NCI-H2029 (cell line): ENCODE measurements around the gene PRX.
"Not testable (repeated sequence)": the region's sequence is repeated elsewhere in the genome, so short reads cannot be mapped to it uniquely, and the experiment has no call there.

Experiments used
- DNase-seq: peaks from one replicate; lab custom pipeline; 2025; lab: John Stamatoyannopoulos, UW

The PRX gene

GRCh38 chr19:40416918-40417642 lies 3.9 kb upstream of the PRX start:
- DNase-seq = no peak

GRCh38 chr19:40415768-40416167 lies 2.6 kb upstream of the PRX start:
- no peak for DNase-seq

- no peak for DNase-seq
Measured at GRCh38 chr19:40414542-40415535, 1.7 kb upstream of the PRX start.

- DNase-seq = no peak
Measured at GRCh38 chr19:40412866-40413265, 312 bp downstream of the PRX start.

DNA sequence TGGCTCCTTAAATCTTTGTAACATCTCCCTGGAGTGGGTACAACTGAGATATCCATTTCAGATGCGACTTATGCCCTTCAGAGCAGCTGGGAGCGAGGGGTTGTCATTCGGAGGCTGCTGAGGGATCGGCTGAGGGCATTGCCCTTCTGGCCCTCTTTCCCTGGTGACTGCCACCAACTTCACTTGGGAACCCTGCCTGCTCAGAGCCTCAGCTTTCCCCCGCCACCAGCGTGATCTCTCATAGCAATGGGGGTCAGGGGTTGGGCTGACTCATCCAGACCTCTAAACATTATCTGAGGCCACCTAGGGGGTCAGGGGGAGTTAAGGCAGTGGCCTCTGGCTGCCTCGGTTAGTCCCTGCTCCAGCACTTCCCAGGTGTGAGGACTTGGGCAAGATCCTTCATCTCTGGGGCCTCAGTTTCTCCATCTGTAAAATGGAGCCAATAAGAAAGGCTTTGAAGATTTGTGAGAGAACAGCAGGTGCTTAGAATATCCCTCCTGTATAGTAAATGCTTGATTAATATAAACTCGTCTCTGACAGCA lies 1.1 kb downstream of the PRX start:
- DNase-seq = no peak

- DNase-seq = no peak
Measured at GRCh38 chr19:40411125-40411842, 1.9 kb downstream of the PRX start.

GRCh38 chr19:40410030-40410389 lies 3.2 kb downstream of the PRX start:
- no peak for DNase-seq

DNA sequence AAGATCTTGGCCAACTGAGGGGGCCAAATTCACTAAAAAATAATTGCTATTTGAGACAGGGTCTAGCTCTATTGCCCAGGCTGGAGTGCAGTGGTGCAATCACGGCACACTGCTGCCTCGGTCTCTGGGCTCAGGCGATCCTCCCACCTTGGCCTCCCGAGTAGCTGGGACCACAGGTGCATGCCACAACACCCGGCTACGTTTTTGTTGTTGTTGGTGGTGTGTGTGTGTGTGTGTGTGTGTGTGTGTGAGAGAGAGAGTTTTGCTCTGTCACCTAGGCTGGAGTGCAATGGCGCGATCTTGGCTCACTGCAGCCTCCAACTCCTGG lies 4.6 kb downstream of the PRX start:
- not testable (repeated sequence) for DNase-seq

DNA sequence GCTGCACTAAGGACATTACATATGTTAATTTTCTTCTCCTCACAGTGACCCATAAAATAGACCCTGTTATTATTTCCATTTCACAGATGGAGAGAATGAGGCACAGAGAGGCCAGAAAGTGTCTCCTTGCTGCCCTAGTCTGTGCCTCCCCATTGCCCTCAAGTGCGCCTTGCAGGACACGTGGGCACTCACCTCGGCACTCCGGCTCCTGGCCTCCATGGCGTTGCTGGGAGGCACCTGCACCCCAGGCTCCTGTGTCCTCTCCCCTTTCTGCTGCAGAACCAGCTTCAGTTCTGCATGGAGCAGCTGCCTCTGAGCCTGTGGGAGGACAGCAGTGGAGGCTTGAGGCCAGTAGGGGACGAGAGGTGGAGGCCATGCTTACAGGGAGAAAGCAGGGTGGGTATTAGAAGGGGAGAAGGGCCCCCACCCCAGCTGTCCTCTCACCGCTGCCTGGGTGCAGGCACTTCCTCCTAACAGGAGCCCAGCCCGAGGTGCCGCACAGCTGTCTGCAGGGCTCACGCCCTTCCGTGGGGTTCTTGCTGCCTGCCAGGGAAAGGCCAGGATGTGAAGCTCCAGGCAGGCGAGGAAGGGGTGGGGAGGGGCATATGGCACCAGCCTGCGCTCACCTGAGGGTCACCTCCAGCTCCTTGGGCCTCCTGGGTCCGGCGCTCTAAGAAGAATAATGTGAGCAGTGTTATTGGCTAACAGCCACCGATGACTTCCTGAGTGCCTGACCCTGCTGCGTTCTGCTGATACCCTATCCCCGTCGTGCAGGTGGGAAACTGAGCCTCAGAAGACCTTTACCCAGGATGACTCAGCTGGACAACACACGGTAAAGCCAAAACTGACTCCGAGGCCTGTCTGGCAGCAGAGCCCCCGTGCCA lies 5.2 kb downstream of the PRX start:
- DNase-seq = no peak

GRCh38 chr19:40403262-40403984 lies 9.8 kb downstream of the PRX start:
- DNase-seq = peak; percentile 61

DNA sequence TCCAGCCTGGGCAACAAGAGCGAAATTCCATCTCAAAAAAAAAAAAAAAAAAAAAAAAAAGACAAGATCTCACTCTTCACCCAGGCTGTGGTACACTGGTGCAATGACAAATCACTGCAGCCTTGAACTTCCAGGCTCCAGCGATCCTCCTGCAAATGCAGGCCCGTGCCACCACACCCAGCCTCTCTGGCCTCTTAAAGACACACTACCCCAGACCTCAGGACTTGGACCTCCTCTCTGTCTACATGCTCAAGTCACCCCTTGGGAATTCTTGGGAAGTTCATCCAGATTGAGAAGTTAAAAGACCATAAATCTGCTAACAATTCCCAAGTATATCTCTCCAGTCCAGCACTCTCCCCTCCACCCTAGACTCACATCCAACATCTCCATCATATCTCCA lies 12.6 kb downstream of the PRX start:
- no peak for DNase-seq

DNA sequence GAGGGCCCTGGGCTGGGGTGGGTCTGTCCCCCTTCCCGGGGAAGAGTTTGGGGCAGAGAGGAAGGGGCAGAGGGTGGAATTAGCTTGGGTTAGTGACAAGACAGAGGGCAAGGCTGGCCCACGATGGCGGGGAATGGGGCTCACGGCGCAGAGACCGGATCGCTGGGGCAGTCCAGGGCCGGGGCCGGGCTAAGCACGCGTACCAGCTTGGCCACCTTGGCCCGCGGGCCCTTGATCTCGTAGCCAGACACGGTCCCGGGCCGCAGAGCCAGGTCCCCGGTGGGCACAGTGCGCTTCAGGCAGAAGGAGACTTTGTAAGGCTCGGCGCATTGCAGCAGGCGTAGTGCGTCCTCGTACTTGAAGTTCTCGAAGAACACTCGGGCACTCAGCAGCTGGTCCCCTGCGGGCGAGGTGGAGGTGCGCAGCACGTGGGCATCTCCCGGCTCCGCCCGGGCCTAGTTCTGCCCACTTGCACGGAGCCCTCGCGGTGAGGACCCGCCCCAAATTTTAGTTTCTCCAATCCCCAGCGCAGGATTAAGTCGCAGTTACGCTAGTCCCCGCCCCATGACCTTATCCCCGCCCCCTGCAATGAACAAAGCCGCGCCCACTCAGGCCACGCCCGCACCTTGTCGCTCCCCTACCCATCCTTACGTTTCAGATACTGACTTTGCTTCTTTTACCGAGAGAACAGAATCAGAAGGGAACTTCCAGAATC lies 14.6 kb downstream of the PRX start:
- no peak for DNase-seq

- no peak for DNase-seq
Measured at GRCh38 chr19:40397568-40397906, 15.6 kb downstream of the PRX start.

DNA sequence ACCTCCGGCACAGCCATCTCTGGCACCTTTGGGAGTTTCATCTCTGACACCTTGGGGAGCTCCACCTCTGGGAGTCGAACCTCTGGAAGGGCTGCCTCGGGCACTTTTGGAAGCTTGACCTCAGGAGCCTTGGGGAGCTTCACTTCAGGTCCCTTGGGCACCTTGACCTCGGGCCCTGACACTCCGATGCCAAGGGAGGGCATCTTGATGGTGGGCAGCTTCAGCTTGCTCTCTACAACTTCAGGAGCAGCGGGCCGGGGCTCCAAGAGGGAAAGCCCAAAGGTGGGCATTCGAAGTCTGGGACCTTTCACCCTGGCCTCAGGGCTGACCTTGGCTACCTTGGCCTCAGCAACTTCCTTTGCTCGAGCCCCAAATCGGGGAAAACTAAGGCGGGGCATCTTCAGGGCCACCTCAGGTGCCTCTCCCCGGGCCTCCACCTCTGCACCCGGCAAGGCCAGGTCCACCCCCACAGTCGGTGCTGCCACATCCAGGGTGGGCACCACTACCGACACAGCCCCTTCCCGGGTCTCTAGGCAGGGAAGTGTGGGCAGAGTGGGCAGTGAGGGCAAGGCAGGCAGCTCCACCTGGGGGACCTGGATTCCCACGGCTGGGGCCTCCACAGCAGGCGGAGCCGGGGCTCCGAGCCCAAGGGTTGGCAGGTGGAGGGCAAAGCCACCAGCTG lies 16.2 kb downstream of the PRX start:
- no peak for DNase-seq

GRCh38 chr19:40395956-40396355 lies 17.2 kb downstream of the PRX start:
- no peak for DNase-seq

DNA sequence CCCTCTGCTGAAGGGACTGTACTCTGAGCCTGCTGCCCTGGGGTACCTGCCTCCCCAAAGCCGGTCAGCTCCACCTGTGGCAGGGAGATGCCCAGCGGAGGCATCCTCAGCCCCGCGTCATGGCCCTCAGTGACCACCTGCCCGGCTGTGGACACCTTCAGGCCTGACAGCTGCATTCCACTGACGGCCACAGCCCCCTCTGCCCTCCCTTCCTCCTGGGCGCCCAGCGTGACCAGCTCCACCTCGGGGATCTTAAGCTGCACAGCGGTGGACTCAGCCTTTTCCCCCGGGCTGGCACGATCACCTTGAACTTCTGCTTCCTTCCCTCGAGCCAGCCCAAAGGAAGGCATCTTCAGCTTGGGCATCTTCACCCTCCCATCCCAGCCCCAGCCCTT lies 18.4 kb downstream of the PRX start:
- no peak for DNase-seq

DNA sequence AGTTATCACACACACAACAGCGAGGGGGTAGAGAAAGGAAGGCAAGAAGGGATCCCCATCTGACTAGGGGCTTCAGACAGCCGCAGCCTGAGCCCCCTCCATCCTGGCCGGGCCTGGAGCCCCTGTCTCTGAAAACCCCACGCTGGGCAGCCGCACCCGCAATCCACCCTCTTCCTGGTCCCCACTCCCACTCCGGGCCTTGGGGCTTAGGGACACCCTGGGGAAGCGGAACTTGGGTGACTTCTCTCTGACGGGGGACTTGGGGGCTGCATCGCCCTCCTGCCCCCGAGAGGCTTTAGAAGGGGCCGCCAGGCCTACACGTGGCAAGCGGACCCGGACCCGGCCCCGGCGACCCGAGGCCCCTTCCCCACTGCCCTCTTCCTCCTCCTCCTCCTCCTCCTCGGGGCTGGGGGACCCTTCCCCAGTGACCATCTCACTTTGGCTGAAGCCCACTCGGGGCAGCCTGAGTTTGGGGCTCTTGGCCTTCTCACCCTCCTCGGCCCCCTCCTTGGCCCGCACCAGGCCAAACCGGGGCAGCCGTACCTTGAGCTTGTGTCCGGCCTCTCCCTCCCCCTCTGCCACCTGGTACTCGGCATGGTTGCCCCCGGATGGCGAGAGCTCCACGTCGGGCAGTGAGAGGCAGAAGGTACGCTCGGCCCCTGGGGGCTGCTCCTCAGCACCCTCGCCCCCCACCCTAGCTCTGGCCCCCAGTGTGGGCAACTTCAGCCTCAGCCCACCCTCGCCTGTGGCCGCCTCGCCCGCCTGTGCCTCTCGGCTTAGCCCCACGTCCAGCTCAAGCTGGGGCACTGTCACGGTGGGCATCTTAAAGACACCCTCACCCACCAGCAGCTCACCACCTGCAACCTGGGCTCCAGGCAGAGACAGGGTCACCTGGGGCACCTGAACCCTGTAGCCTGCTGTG lies 19.0 kb downstream of the PRX start:
- no peak for DNase-seq

- DNase-seq = no peak
Measured at GRCh38 chr19:40392894-40393517, 20.2 kb downstream of the PRX start.
